WTC11 (cell line): ENCODE data around the gene RNASET2. TPM values are rescaled to one million over a fixed set of nuclear protein-coding genes. Genes with fewer than 3 reads are reported as not detected.

Source experiments
- ATAC-seq: fragments of 200-7000 bp; cut with Tn5 transposase; 2 replicates; pipeline ENCODE4 v1.10.0; 2021; ENCODE audit warnings: mild to moderate bottlenecking, moderate library complexity
- CTCF ChIA-PET: fragments of 300-600 bp; sonication (Branson Sonifier 250); formaldehyde crosslinking; loops from one replicate; lab custom pipeline; 2021; ENCODE audit warnings: antibody characterized with exemption; lab: Charles Lee
- POLR2A ChIA-PET: fragments of 350-600 bp; sonication (Branson Sonifier 250); formaldehyde crosslinking; loops from one replicate; lab custom pipeline; 2021; ENCODE audit warnings: antibody characterized with exemption; lab: Charles Lee
- DNase-seq: peaks from one replicate; pipeline ENCODE4 v3.0.0; 2021; ENCODE audit warnings: low spot score
- H3K27ac Mint-ChIP-seq: 2 replicates; pipeline ENCODE4 v1.8.0; 2021; ENCODE audit warnings: mixed read lengths
- H3K27me3 Mint-ChIP-seq: 2 replicates; pipeline ENCODE4 v1.8.0; 2021; ENCODE audit warnings: low read depth, mild to moderate bottlenecking, moderate library complexity, mixed read lengths
- H3K36me3 Mint-ChIP-seq: 2 replicates; pipeline ENCODE4 v1.8.0; 2021; ENCODE audit warnings: mixed read lengths
- H3K4me1 Mint-ChIP-seq: 2 replicates; pipeline ENCODE4 v1.8.0; 2022; ENCODE audit warnings: mixed read lengths
- H3K4me3 Mint-ChIP-seq: 2 replicates; pipeline ENCODE4 v1.8.0; 2021; ENCODE audit warnings: mild to moderate bottlenecking, moderate library complexity, mixed read lengths
- H3K9me3 Mint-ChIP-seq: 2 replicates; pipeline ENCODE4 v1.8.0; 2021; ENCODE audit warnings: mixed read lengths
- ARID4B ChIP-seq: sonication (generic); formaldehyde crosslinking; IDR thresholded peaks from 2 replicates; pipeline ENCODE4 v1.8.0; 2023; ENCODE audit warnings: missing genetic modification reagents, mild to moderate bottlenecking, borderline replicate concordance
- ESRRA ChIP-seq: sonication (generic); formaldehyde crosslinking; IDR thresholded peaks from 2 replicates; pipeline ENCODE4 v1.8.1; 2022; ENCODE audit warnings: mild to moderate bottlenecking, missing genetic modification reagents, borderline replicate concordance
- GRHL2 ChIP-seq: fragments of 250-450 bp; sonication (Bioruptor Pico); IDR thresholded peaks from 2 replicates; pipeline ENCODE4 v1.8.0; 2022; ENCODE audit warnings: mild to moderate bottlenecking, moderate library complexity; ENCODE audit not compliant: insufficient replicate concordance, severe bottlenecking
- HMGA2 ChIP-seq: fragments of 250-450 bp; sonication (Bioruptor Pico); IDR thresholded peaks from 2 replicates; pipeline ENCODE4 v1.4.0; 2021; ENCODE audit warnings: mild to moderate bottlenecking, moderate library complexity
- KAT7 ChIP-seq: sonication (generic); formaldehyde crosslinking; IDR thresholded peaks from 2 replicates; pipeline ENCODE4 v1.8.1; 2023; ENCODE audit warnings: missing genetic modification reagents, mild to moderate bottlenecking, borderline replicate concordance
- MLX ChIP-seq: sonication (generic); formaldehyde crosslinking; IDR thresholded peaks from 2 replicates; pipeline ENCODE4 v1.8.1; 2023; ENCODE audit warnings: mild to moderate bottlenecking, missing genetic modification reagents, moderate library complexity
- SOX15 ChIP-seq: fragments of 250-450 bp; sonication (Bioruptor Pico); IDR thresholded peaks from 2 replicates; pipeline ENCODE4 v1.9.0; 2021; ENCODE audit warnings: mild to moderate bottlenecking
- STAT6 ChIP-seq: sonication (generic); formaldehyde crosslinking; conservative IDR thresholded peaks from 2 replicates; pipeline ENCODE4 v1.8.1; 2023; ENCODE audit warnings: mild to moderate bottlenecking, low read depth, missing genetic modification reagents, moderate library complexity
- USF1 ChIP-seq: sonication (generic); formaldehyde crosslinking; IDR thresholded peaks from 2 replicates; pipeline ENCODE4 v1.8.0; 2022; ENCODE audit warnings: mild to moderate bottlenecking, missing genetic modification reagents
- ZBTB43 ChIP-seq: sonication (generic); formaldehyde crosslinking; IDR thresholded peaks from 2 replicates; pipeline ENCODE4 v1.8.1; 2023; ENCODE audit warnings: mild to moderate bottlenecking, missing genetic modification reagents
- ZNF263 ChIP-seq: sonication (generic); formaldehyde crosslinking; IDR thresholded peaks from 2 replicates; pipeline ENCODE4 v1.8.1; 2022; ENCODE audit warnings: low read depth, mild to moderate bottlenecking, moderate library complexity, missing genetic modification reagents
- ZSCAN18 ChIP-seq: fragments of 250-450 bp; sonication (Bioruptor Pico); IDR thresholded peaks from 2 replicates; pipeline ENCODE4 v2.1.2; 2022; ENCODE audit warnings: mild to moderate bottlenecking, moderate library complexity
- total RNA-seq: library from RNA; stranded (reverse); gene quantifications from 3 replicates; pipeline ENCODE4 v1.2.3, GENCODE V29; 2021

RNASET2 gene
- total RNA-seq, 1 experiment from 2014 or later = 35.6 TPM

GRCh38 chr6:166956444-166957086 lies at the start of gene RNASET2 (continued):
- TF ChIP-seq ZBTB43 = peak; percentile 77; the same call in 1 of the 2 replicates
- TF ChIP-seq ZNF263 (CRISPR knock-in tag) = 0 out of 2 replicates have a peak, but pooled peaks have one; percentile 14
- no peak; the same call in 1 of the 2 replicates for TF ChIP-seq ESRRA (CRISPR knock-in tag)
- peak; percentile 59; the same call in 1 of the 2 replicates for TF ChIP-seq ARID4B (CRISPR knock-in tag)

- no peaks in the 10 kb centered on the region for H3K27me3 Mint-ChIP-seq
- no peak for TF ChIP-seq HMGA2
- no peaks in the 10 kb centered on the region for H3K9me3 Mint-ChIP-seq
- no peak for DNase-seq
- ChIA-PET CTCF (no interaction called here), POLR2A (no interaction called here)
- H3K36me3 Mint-ChIP-seq = peaks cover 51% of the 10 kb centered on the region
- no peak for ATAC-seq
- H3K4me1 Mint-ChIP-seq = peaks cover 13% of the 10 kb centered on the region
- H3K4me3 Mint-ChIP-seq = no peak overlapping the region
- H3K27ac Mint-ChIP-seq = no peak overlapping the region; the same call in 1 of the 2 replicates
These were observed 49.2 kb upstream of the RNASET2 start for GRCh38 chr6:167005350-167006159.

GRCh38 chr6:167000759-167001158 lies 44.4 kb upstream of the RNASET2 start:
- TF ChIP-seq ZSCAN18 (CRISPR knock-in tag) = no peak
- TF ChIP-seq MLX (CRISPR knock-in tag) = no peak
- TF ChIP-seq USF1 = no peak
- TF ChIP-seq STAT6 = no peak
- no peak for TF ChIP-seq SOX15 (CRISPR knock-in tag)
- no peak for TF ChIP-seq GRHL2 (CRISPR knock-in tag)
- TF ChIP-seq KAT7 (CRISPR knock-in tag) = no peak
- H3K36me3 Mint-ChIP-seq = peaks cover 28% of the 10 kb centered on the region
- ChIA-PET POLR2A (no interaction called here), CTCF (interaction anchor here (2.9 kb wide), 1 partner anchor 140 kb away, joined by 17 read pairs; no protein-coding TSS in a partner anchor)
- H3K27me3 Mint-ChIP-seq = no peaks in the 10 kb centered on the region
- no peaks in the 10 kb centered on the region for H3K9me3 Mint-ChIP-seq
- H3K4me1 Mint-ChIP-seq = peaks cover 27% of the 10 kb centered on the region
- peak overlapping the region; percentile 89 for H3K4me3 Mint-ChIP-seq
- ATAC-seq = no peak
- H3K27ac Mint-ChIP-seq = peak overlapping the region; percentile 29; the same call in 1 of the 2 replicates
- DNase-seq = no peak
